Measurements from ENCODE around the gene FOXC1. TPM values are rescaled to one million over a fixed set of nuclear protein-coding genes. Genes with fewer than 3 reads are reported as not detected.

FOXC1 gene
- total and polyA plus RNA-seq, 9 of the 15 experiments (the other 6 are each of a cell fraction or from before 2014, with no cell fraction given): not detected

GRCh38 chr6:1576166-1576565, 33.5 kb upstream of the FOXC1 start (continued):
- no peak for TF ChIP-seq REST (IDR thresholded peaks at IDR 0.05; ENCODE audit: borderline replicate concordance)
- no peak for TF ChIP-seq REST (CRISPR knock-in tag; IDR thresholded peaks at IDR 0.05; ENCODE audit: low read depth)

GRCh38 chr6:1576711-1577110, 33.0 kb upstream of the FOXC1 start:
- Histone ChIP-seq H3K4me3 (no peak overlapping the region), H3K9me3 (replicated peaks; ENCODE audit: control insufficient read depth, insufficient read depth, low read depth, low read length) (no peaks in the 10 kb centered on the region), H3K79me2 (ENCODE audit: control insufficient read depth, insufficient read depth, low read length) (no peaks in the 10 kb centered on the region), H3K27ac (ENCODE audit: extremely low read depth, low read depth, low read length) (no peak overlapping the region), H2AFZ (ENCODE audit: low read depth, low read length) (no peak overlapping the region), H4K20me1 (replicated peaks; ENCODE audit: control insufficient read depth, insufficient read depth, low read length) (no peaks in the 10 kb centered on the region), H3K36me3 (ENCODE audit: control insufficient read depth, insufficient read depth, low read length) (no peaks in the 10 kb centered on the region), H3K9me1 (ENCODE audit: control insufficient read depth, insufficient read depth, low read length) (no peaks in the 10 kb centered on the region), H3K27me3 (ENCODE audit: control insufficient read depth in 2 of 2, insufficient read depth in 2 of 2, low read length in 2 of 2) (peaks cover 30 to 61% of the 10 kb centered on the region in 2 experiments; a peak in 3 of 5 replicates), H3K9ac (ENCODE audit: insufficient read depth in 1 of 2, low read depth in 2 of 2, low read length in 2 of 2) (no peak overlapping the region), H3K4me1 (replicated peaks in 1 of 2; ENCODE audit: control insufficient read depth in 2 of 2, insufficient read depth in 2 of 2, low read length in 2 of 2) (no peaks in the 10 kb centered on the region), H3K4me2 (ENCODE audit: insufficient read depth, low read length) (no peak overlapping the region)
- intact Hi-C loops (cut with micrococcal nuclease): no loop called here
- POLR2A ChIA-PET: interaction anchor here (0.8 to 1.0 kb wide), 2 partner anchors 9 to 146 kb away, joined by 3 read pairs; no protein-coding TSS in a partner anchor
- no peak for ATAC-seq
- 2% methylated on average over 11 of the region's 11 CpGs for WGBS (ENCODE audit: insufficient coverage, low coverage, missing lambda C conversion rate)
- in situ Hi-C loops (cut with MboI): no loop called here
- no peak for FAIRE-seq
- CTCF ChIA-PET (ENCODE audit: low intra/inter-chr PET ratio): no interaction called here
- DNase-seq (ENCODE audit: extremely low read depth in 1 of 4, low spot score in 3 of 4): no peak
- no TSS peak for BruUV-seq (replicated peaks)
- TF ChIP-seq ZNF395 (CRISPR knock-in tag; IDR thresholded peaks at IDR 0.05) (no peak), ILK (tag; IDR thresholded peaks at IDR 0.05; ENCODE audit: borderline replicate concordance, low read depth) (no peak), ZNF232 (CRISPR knock-in tag; IDR thresholded peaks at IDR 0.05) (no peak), POLR2AphosphoS2 (IDR thresholded peaks at IDR 0.05; ENCODE audit: low read length) (no peak), RFX1 (IDR thresholded peaks at IDR 0.05) (no peak), USF1 (CRISPR knock-in tag; IDR thresholded peaks at IDR 0.05) (no peak), FOXM1 (IDR thresholded peaks at IDR 0.05; ENCODE audit: low read depth) (no peak), FOXM1 (CRISPR knock-in tag; IDR thresholded peaks at IDR 0.05; ENCODE audit: low read depth) (no peak), ETV6 (IDR thresholded peaks at IDR 0.05; ENCODE audit: borderline replicate concordance in 1 of 2, low read depth in 2 of 2, low read length in 1 of 2) (no peak), ETV6 (CRISPR knock-in tag; IDR thresholded peaks at IDR 0.05; ENCODE audit: borderline replicate concordance) (no peak)

Measured in K562 (cell line).